K562 (cell line): ENCODE results near the gene SLC25A1. TPM values are rescaled to one million over a fixed set of nuclear protein-coding genes. Genes with fewer than 3 reads are reported as not detected.

Experiments
- ATAC-seq: fragments of 200-7000 bp; cut with Tn5 transposase; 3 replicates; pipeline ENCODE4 v1.9.1; 2020; ENCODE audit warnings: moderate library complexity
- BruUV-seq: library from RNA; stranded (reverse); fragments of 400-500 nt; replicated peaks from 2 replicates; lab custom pipeline; 2021; lab: Mats Ljungman, UMichigan
- CTCF ChIA-PET: fragments of 300-600 bp; formaldehyde crosslinking; extraction: SDS; loops from one replicate; lab custom pipeline; 2021; ENCODE audit warnings: low intra/inter-chr PET ratio; lab: Yijun Ruan, JAX
- POLR2A ChIA-PET: fragments of 300-600, 350-650 bp; sonication (Branson Sonifier 250); formaldehyde crosslinking; extraction: SDS; loops from one replicate; lab custom pipeline; 2021; ENCODE audit warnings: antibody characterized with exemption, inconsistent platforms; lab: Yijun Ruan, JAX
- DNase-seq, 4 experiments: peaks; one replicate each; pipeline versions ENCODE4 v3.0.0 to v3.0.0-alpha.2; 2011 to 2018; ENCODE audit warnings: low spot score in 3 of 4, mixed read lengths in 3 of 4; ENCODE audit errors: extremely low read depth in 1 of 4
- FAIRE-seq: peaks from 2 replicates; lab custom pipeline; 2011; peaks lifted over from hg19 to GRCh38; lab: Jason Lieb, UNC
- H2AFZ ChIP-seq: 2 replicates; pipeline ENCODE4 v1.6.0; 2011; ENCODE audit warnings: low read depth, low read length, control low read depth, inconsistent platforms
- H3K27ac ChIP-seq: fragments of 200-600 bp; 3 replicates; pipeline ENCODE4 v1.8.0; 2011; ENCODE audit warnings: low read depth, mild to moderate bottlenecking, control low read depth, inconsistent platforms, low read length, moderate library complexity, mixed read lengths; ENCODE audit errors: extremely low read depth
- H3K27me3 ChIP-seq, 2 experiments: fragments of 300-600 bp in 1 of 2; 2 replicates in 1 of 2; 3 replicates in 1 of 2; pipeline versions ENCODE4 v1.6.0 to v1.8.0; 2011; ENCODE audit warnings: inconsistent platforms in 2 of 2, low read length in 2 of 2, mild to moderate bottlenecking in 1 of 2, mixed read lengths in 1 of 2, moderate library complexity in 1 of 2; ENCODE audit not compliant: control insufficient read depth in 2 of 2, insufficient read depth in 2 of 2
- H3K36me3 ChIP-seq: fragments of 300-600 bp; 3 replicates; pipeline ENCODE4 v1.8.0; 2011; ENCODE audit warnings: mild to moderate bottlenecking, low read length, inconsistent platforms; ENCODE audit not compliant: control insufficient read depth, insufficient read depth
- H3K4me1 ChIP-seq, 2 experiments: fragments of 200-600 bp in 1 of 2; replicated peaks in 1 of 2; 2 replicates in 1 of 2; 3 replicates in 1 of 2; pipeline versions ENCODE4 v1.5.1 to v1.8.0; 2011; ENCODE audit warnings: inconsistent platforms in 2 of 2, low read length in 2 of 2, mild to moderate bottlenecking in 1 of 2, mixed read lengths in 1 of 2, moderate library complexity in 1 of 2; ENCODE audit not compliant: control insufficient read depth in 2 of 2, insufficient read depth in 2 of 2
- H3K4me2 ChIP-seq: 2 replicates; pipeline ENCODE4 v1.6.1; 2011; ENCODE audit warnings: low read length, control low read depth, inconsistent platforms, mixed read lengths; ENCODE audit not compliant: insufficient read depth
- H3K4me3 ChIP-seq: fragments of 200-600 bp; sonication (generic), shearing (Covaris generic); 2 replicates; pipeline ENCODE4 v1.5.1; 2016; ENCODE audit warnings: control low read depth, inconsistent platforms
- H3K79me2 ChIP-seq: fragments of 200-600 bp; 3 replicates; pipeline ENCODE4 v1.8.0; 2011; ENCODE audit warnings: low read length, inconsistent platforms; ENCODE audit not compliant: control insufficient read depth, insufficient read depth
- H3K9ac ChIP-seq, 2 experiments: 2 replicates each; pipeline versions ENCODE4 v1.6.0 to v1.6.1; 2011; ENCODE audit warnings: low read depth in 2 of 2, low read length in 2 of 2, control low read depth in 1 of 2, inconsistent platforms in 1 of 2, mild to moderate bottlenecking in 1 of 2, mixed read lengths in 1 of 2; ENCODE audit not compliant: insufficient read depth in 1 of 2
- H3K9me1 ChIP-seq: one replicate; pipeline ENCODE4 v1.6.0; 2011; ENCODE audit warnings: inconsistent platforms, mild to moderate bottlenecking, low read length, moderate library complexity; ENCODE audit not compliant: control insufficient read depth, insufficient read depth
- H3K9me3 ChIP-seq: replicated peaks from 2 replicates; pipeline ENCODE4 v1.5.1; 2011; ENCODE audit warnings: low read depth, low read length, inconsistent platforms; ENCODE audit not compliant: control insufficient read depth, insufficient read depth
- H4K20me1 ChIP-seq: replicated peaks from 2 replicates; pipeline ENCODE4 v1.6.1; 2011; ENCODE audit warnings: low read length, inconsistent platforms, mixed read lengths; ENCODE audit not compliant: control insufficient read depth, insufficient read depth
- ATF7 ChIP-seq: fragments of 450-650 bp; IDR thresholded peaks from 2 replicates; pipeline ENCODE4 v1.7.1; 2014; ENCODE audit warnings: mild to moderate bottlenecking, moderate library complexity
- C11orf30 ChIP-seq: fragments of 450-650 bp; IDR thresholded peaks from 2 replicates; pipeline ENCODE4 v1.6.1; 2016; ENCODE audit warnings: low read depth, mild to moderate bottlenecking
- CBFA2T2 ChIP-seq: fragments of 450-650 bp; conservative IDR thresholded peaks from 2 replicates; pipeline ENCODE4 v1.6.1; 2017; ENCODE audit warnings: mild to moderate bottlenecking
- CBX8 ChIP-seq: fragments of 200-600 bp; sonication (generic); IDR thresholded peaks from 2 replicates; pipeline ENCODE4 v1.6.1; 2012; ENCODE audit warnings: borderline replicate concordance, mixed run types, low read depth, mild to moderate bottlenecking, moderate library complexity, mixed read lengths, low read length, control low read depth, inconsistent platforms; ENCODE audit not compliant: poor library complexity, severe bottlenecking; ENCODE audit errors: extremely low read depth
- CXXC5 ChIP-seq: fragments of 250-450 bp; sonication (Bioruptor Pico); IDR thresholded peaks from 2 replicates; pipeline ENCODE4 v1.8.0; 2022; ENCODE audit warnings: inconsistent platforms, mild to moderate bottlenecking, moderate library complexity
- GABPB1 ChIP-seq: sonication (generic); formaldehyde crosslinking; IDR thresholded peaks from 2 replicates; pipeline ENCODE4 v1.8.0; 2022; ENCODE audit warnings: mild to moderate bottlenecking, missing genetic modification reagents
- HIVEP1 ChIP-seq: fragments of 250-450 bp; sonication (Bioruptor Pico); IDR thresholded peaks from 2 replicates; pipeline ENCODE4 v1.4.0; 2020; ENCODE audit warnings: mild to moderate bottlenecking
- ID3 ChIP-seq, 2 experiments: fragments of 250-450 bp in 1 of 2; fragments of 450-650 bp in 1 of 2; sonication (Bioruptor Pico) in 1 of 2; IDR thresholded peaks; 2 replicates each; pipeline versions ENCODE4 v1.6.1 to v1.8.0; 2016 to 2021; ENCODE audit warnings: mild to moderate bottlenecking in 2 of 2, moderate library complexity in 2 of 2, missing compliant biosample characterization in 1 of 2, missing genetic modification characterization in 1 of 2
- LCOR ChIP-seq: sonication (generic); formaldehyde crosslinking; IDR thresholded peaks from 2 replicates; pipeline ENCODE4 v1.8.0; 2022; ENCODE audit warnings: mild to moderate bottlenecking, missing genetic modification reagents
- MAFF ChIP-seq: IDR thresholded peaks from 2 replicates; pipeline ENCODE4 v1.6.1; 2012; ENCODE audit warnings: low read length, improper control_type of control experiment
- MAFK ChIP-seq: IDR thresholded peaks from 2 replicates; pipeline ENCODE4 v1.6.1; 2011; ENCODE audit warnings: low read length, improper control_type of control experiment
- NFYB ChIP-seq: IDR thresholded peaks from 2 replicates; pipeline ENCODE4 v1.6.1; 2011; ENCODE audit warnings: mild to moderate bottlenecking, moderate library complexity; ENCODE audit not compliant: insufficient read length; ENCODE audit errors: extremely low read depth
- NR2C2 ChIP-seq, 2 experiments: fragments of 200-800 bp in 1 of 2; sonication (Bioruptor generic) in 1 of 2; sonication (generic) in 1 of 2; formaldehyde crosslinking in 1 of 2; IDR thresholded peaks; 2 replicates each; pipeline versions ENCODE4 v1.6.1 to v1.8.0; 2016 to 2022; ENCODE audit warnings: mild to moderate bottlenecking in 1 of 2, missing compliant biosample characterization in 1 of 2, missing genetic modification characterization in 1 of 2, missing genetic modification reagents in 1 of 2
- ZBTB1 ChIP-seq: sonication (generic); formaldehyde crosslinking; IDR thresholded peaks from 2 replicates; pipeline ENCODE4 v1.8.1; 2023; ENCODE audit warnings: missing genetic modification reagents, low read depth, mild to moderate bottlenecking, borderline replicate concordance
- ZFP1 ChIP-seq: fragments of 450-650 bp; formaldehyde crosslinking; IDR thresholded peaks from 2 replicates; pipeline ENCODE4 v1.4.0; 2020; ENCODE audit warnings: mild to moderate bottlenecking, mixed read lengths
- ZNF740 ChIP-seq, 3 experiments: fragments of 200-800 bp in 1 of 3; sonication (Bioruptor generic) in 1 of 3; sonication (generic) in 1 of 3; formaldehyde crosslinking in 1 of 3; IDR thresholded peaks; 2 replicates each; pipeline versions ENCODE4 v1.6.1 to v1.8.0; 2016 to 2022; ENCODE audit warnings: mild to moderate bottlenecking in 2 of 3, missing compliant biosample characterization in 2 of 3, missing genetic modification characterization in 2 of 3, missing genetic modification reagents in 1 of 3
- WGBS: fragments of 100-300 bp; shearing (Covaris generic); methylation state at CpG from one replicate; pipeline ENCODE4 v1.1.6; 2016; ENCODE audit warnings: low coverage, mixed read lengths; ENCODE audit not compliant: insufficient coverage; ENCODE audit errors: missing lambda C conversion rate; 5-methylcytosine and 5-hydroxymethylcytosine counted together
- in situ Hi-C: fragments of 300-500 bp; cut with MboI; formaldehyde crosslinking; loops from 4 replicates; pipeline ENCODE4 v1.15.0; 2018; ENCODE audit warnings: inconsistent platforms, mixed read lengths
- intact Hi-C: fragments of 100-400 bp; cut with micrococcal nuclease; formaldehyde crosslinking; loops from 2 replicates; pipeline ENCODE4 v1.14.2; 2022
- polyA plus RNA-seq, 8 experiments: library from polyadenylated mRNA; depleted of rRNA in 4 of 8; stranded (reverse) in 5 of 8; unstranded in 3 of 8; fragments of >200 nt; fragmentation: Nextera tagmentation in 2 of 8; fragmentation: Illumina TruSeq in 1 of 8; extraction: Ambion mirVana in 2 of 8; extraction: Trizol in 1 of 8; gene quantifications; 2 replicates each; pipeline versions ENCODE4 v1.2.1 to v1.2.3, GENCODE V29; 2011 to 2014; ENCODE audit warnings: inconsistent platforms in 1 of 8, missing spikeins in 1 of 8
- total RNA-seq, 7 experiments: library from RNA; depleted of rRNA in 6 of 7; stranded (reverse); fragments of >200 nt in 6 of 7; fragmentation: Illumina TruSeq in 2 of 7; extraction: Trizol in 2 of 7; gene quantifications; 2 replicates each; pipeline versions ENCODE4 v1.2.1 to v1.2.3, GENCODE V29; 2011 to 2021; ENCODE audit warnings: low replicate concordance in 1 of 7
- TF ChIP-seq, protein P1 (sequence below): sonication (generic); formaldehyde crosslinking; IDR thresholded peaks from 2 replicates; pipeline ENCODE4 v1.8.0; 2022; ENCODE audit warnings: mild to moderate bottlenecking, missing genetic modification reagents

The SLC25A1 gene
- total and polyA plus RNA-seq, 9 of the 15 experiments (the other 6 are each of a cell fraction or from before 2014, with no cell fraction given) = 11.0 to 408 (median 110) TPM

- ChIA-PET POLR2A (interaction anchor here (0.6 to 11.1 kb wide), 13 partner anchors 9 to 218 kb away, joined by 3 to 123 read pairs (median 4); no protein-coding TSS in a partner anchor), CTCF (interaction anchor here (0.6 kb wide), 1 partner anchor 510 kb away, joined by 3 read pairs; no protein-coding TSS in a partner anchor)
- Histone ChIP-seq H2AFZ (no peak overlapping the region), H3K4me1 (peaks cover 3 to 10% of the 10 kb centered on the region in 2 experiments; a peak in 4 of 5 replicates), H3K4me3 (no peak overlapping the region), H3K9ac (no peak overlapping the region), H3K36me3 (no peaks in the 10 kb centered on the region), H3K27ac (no peak overlapping the region), H3K9me1 (no peaks in the 10 kb centered on the region), H3K27me3 (peaks cover 45 to 47% of the 10 kb centered on the region in 2 experiments), H3K79me2 (no peaks in the 10 kb centered on the region), H4K20me1 (0 out of 2 replicates have a peak, but pooled peaks cover 7% of the 10 kb centered on the region), H3K9me3 (no peaks in the 10 kb centered on the region), H3K4me2 (no peak overlapping the region)
- no TSS peak for BruUV-seq
- FAIRE-seq (peak; percentile 29), ATAC-seq (peak; percentile 23; the same call in 2 of the 3 replicates), DNase-seq (no peak)
- intact Hi-C loops = no loop called here
- in situ Hi-C loops = no loop called here
- WGBS = 7% methylated on average over 4 of the region's 4 CpGs
- TF ChIP-seq ZBTB1 (CRISPR knock-in tag) (0 out of 2 replicates have a peak, but pooled peaks have one; percentile 12), MAFK (peak; percentile 43; the same call in 1 of the 2 replicates), CBX8 (peak; percentile 18), HIVEP1 (CRISPR knock-in tag) (0 out of 2 replicates have a peak, but pooled peaks have one; percentile 28), LCOR (CRISPR knock-in tag) (0 out of 2 replicates have a peak, but pooled peaks have one; percentile 34), NFYB (no peak), ATF7 (peak; percentile 17; the same call in 1 of the 2 replicates), NR2C2 (CRISPR knock-in tag; IDR thresholded peaks at IDR 0.05) (0 out of 2 replicates have a peak, but pooled peaks have one; percentile 49), NR2C2 (tag; IDR thresholded peaks at IDR 0.05) (no peak), GABPB1 (CRISPR knock-in tag) (0 out of 2 replicates have a peak, but pooled peaks have one; percentile 37), ID3 (CRISPR knock-in tag; IDR thresholded peaks at IDR 0.05) (no peak), ID3 (tag; IDR thresholded peaks at IDR 0.05) (0 out of 2 replicates have a peak, but pooled peaks have one; percentile 21), CBFA2T2 (no peak), C11orf30 (peak; percentile 76; the same call in 1 of the 2 replicates), ZFP1 (0 out of 2 replicates have a peak, but pooled peaks have one; percentile 37), MAFF (peak; percentile 38), ZNF740 (CRISPR knock-in tag; IDR thresholded peaks at IDR 0.05) (no peak), ZNF740 (tag; IDR thresholded peaks at IDR 0.05) (0 out of 4 replicates have a peak, but pooled peaks of 1 of the 2 experiments have one; percentile 31), CXXC5 (CRISPR knock-in tag) (no peak)
- TF ChIP-seq, protein P1, sequence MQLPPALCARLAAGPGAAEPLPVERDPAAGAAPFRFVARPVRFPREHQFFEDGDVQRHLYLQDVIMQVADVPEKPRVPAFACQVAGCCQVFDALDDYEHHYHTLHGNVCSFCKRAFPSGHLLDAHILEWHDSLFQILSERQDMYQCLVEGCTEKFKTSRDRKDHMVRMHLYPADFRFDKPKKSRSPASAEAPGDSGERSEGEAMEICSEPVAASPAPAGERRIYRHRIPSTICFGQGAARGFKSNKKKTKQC = 0 out of 2 replicates have a peak, but pooled peaks have one; percentile 42
Observed at GRCh38 chr22:19208287-19208847, 29.8 kb upstream of the SLC25A1 start.
